ENCODE measurements around the gene OR6V1. TPM values are rescaled to one million over a fixed set of nuclear protein-coding genes. Genes with fewer than 3 reads are reported as not detected.

Gene OR6V1
- total RNA-seq, 3 donors from 2014 or later (not counting 1 experiment from before 2014, with no cell fraction given): not detected

- Histone ChIP-seq H3K27me3 (ENCODE audit: control insufficient read depth, insufficient read depth, low read length) (no peaks in the 10 kb centered on the region), H3K9me3 (ENCODE audit: control insufficient read depth, insufficient read depth, low read length) (no peaks in the 10 kb centered on the region), H3K27ac (ENCODE audit: low read length) (no peak overlapping the region), H3K36me3 (ENCODE audit: control insufficient read depth, insufficient read depth, low read length) (no peaks in the 10 kb centered on the region), H3K4me3 (ENCODE audit: low read length) (no peak overlapping the region), H3K4me1 (ENCODE audit: control insufficient read depth, insufficient read depth, low read length) (no peaks in the 10 kb centered on the region)
- Mint-ChIP-seq H3K9me3 (no peaks in the 10 kb centered on the region), H3K4me1 (no peaks in the 10 kb centered on the region), H3K4me3 (no peak overlapping the region), H3K27me3 (ENCODE audit: low read depth in 2 of 2) (peaks cover 7 to 16% of the 10 kb centered on the region in 2 donors), H3K27ac (no peak overlapping the region), H3K36me3 (no peaks in the 10 kb centered on the region)
- no peak for TF ChIP-seq CTCF (IDR thresholded peaks at IDR 0.05)
- DNase-seq (no peak), ATAC-seq (no peak)
- 22% methylated on average over 3 of the region's 4 CpGs for WGBS (ENCODE audit: insufficient coverage)
- intact Hi-C loops (cut with micrococcal nuclease): no loop called here
Measured at GRCh38 chr7:143049362-143049761, 2.8 kb upstream of the OR6V1 start.

- no peaks in the 10 kb centered on the region for H3K9me3 Mint-ChIP-seq
- Histone ChIP-seq H3K4me3 (ENCODE audit: low read length) (no peak overlapping the region), H3K27me3 (ENCODE audit: control insufficient read depth, insufficient read depth, low read length) (no peaks in the 10 kb centered on the region), H3K27ac (ENCODE audit: low read length) (no peak overlapping the region), H3K36me3 (ENCODE audit: control insufficient read depth, insufficient read depth, low read length) (no peaks in the 10 kb centered on the region), H3K9me3 (ENCODE audit: control insufficient read depth, insufficient read depth, low read length) (no peaks in the 10 kb centered on the region), H3K4me1 (ENCODE audit: control insufficient read depth, insufficient read depth, low read length) (no peaks in the 10 kb centered on the region)
- H3K4me3 Mint-ChIP-seq: no peak overlapping the region
- 80% methylated on average over 8 of the region's 9 CpGs for WGBS (ENCODE audit: insufficient coverage)
- H3K27ac Mint-ChIP-seq: no peak overlapping the region
- no peak for TF ChIP-seq CTCF (IDR thresholded peaks at IDR 0.05)
- peaks cover 4 to 14% of the 10 kb centered on the region in 2 donors for H3K27me3 Mint-ChIP-seq (ENCODE audit: low read depth in 2 of 2)
- ATAC-seq (no peak), DNase-seq (no peak)
- intact Hi-C loops (cut with micrococcal nuclease): no loop called here
- H3K4me1 Mint-ChIP-seq: no peaks in the 10 kb centered on the region
- H3K36me3 Mint-ChIP-seq: no peaks in the 10 kb centered on the region
Measured at GRCh38 chr7:143050931-143051330, 1.2 kb upstream of the OR6V1 start.

GRCh38 chr7:143054621-143055020 is 2.5 kb downstream of the OR6V1 start:
- 82% methylated on average over 2 of the region's 3 CpGs for WGBS (ENCODE audit: insufficient coverage)
- Histone ChIP-seq H3K36me3 (ENCODE audit: control insufficient read depth, insufficient read depth, low read length) (no peaks in the 10 kb centered on the region), H3K4me3 (ENCODE audit: low read length) (no peak overlapping the region), H3K27me3 (ENCODE audit: control insufficient read depth, insufficient read depth, low read length) (no peaks in the 10 kb centered on the region), H3K4me1 (ENCODE audit: control insufficient read depth, insufficient read depth, low read length) (no peaks in the 10 kb centered on the region), H3K27ac (ENCODE audit: low read length) (no peak overlapping the region), H3K9me3 (ENCODE audit: control insufficient read depth, insufficient read depth, low read length) (no peaks in the 10 kb centered on the region)
- Mint-ChIP-seq H3K4me1 (no peaks in the 10 kb centered on the region), H3K27ac (no peak overlapping the region), H3K27me3 (ENCODE audit: low read depth in 2 of 2) (peaks cover 7 to 14% of the 10 kb centered on the region in 2 donors), H3K4me3 (no peak overlapping the region), H3K9me3 (no peaks in the 10 kb centered on the region), H3K36me3 (no peaks in the 10 kb centered on the region)
- intact Hi-C loops (cut with micrococcal nuclease): no loop called here
- ATAC-seq: no peak
- DNase-seq: no peak
- no peak for TF ChIP-seq CTCF (IDR thresholded peaks at IDR 0.05)

- no peak for DNase-seq
- intact Hi-C loops (cut with micrococcal nuclease): no loop called here
- no peaks in the 10 kb centered on the region for H3K36me3 Mint-ChIP-seq
- H3K27ac Mint-ChIP-seq: no peak overlapping the region
- Histone ChIP-seq H3K4me1 (ENCODE audit: control insufficient read depth, insufficient read depth, low read length) (no peaks in the 10 kb centered on the region), H3K9me3 (ENCODE audit: control insufficient read depth, insufficient read depth, low read length) (no peaks in the 10 kb centered on the region), H3K27me3 (ENCODE audit: control insufficient read depth, insufficient read depth, low read length) (no peaks in the 10 kb centered on the region), H3K4me3 (ENCODE audit: low read length) (no peak overlapping the region), H3K36me3 (ENCODE audit: control insufficient read depth, insufficient read depth, low read length) (no peaks in the 10 kb centered on the region), H3K27ac (ENCODE audit: low read length) (no peak overlapping the region)
- no peak overlapping the region for H3K4me3 Mint-ChIP-seq
- no peaks in the 10 kb centered on the region for H3K9me3 Mint-ChIP-seq
- TF ChIP-seq CTCF (IDR thresholded peaks at IDR 0.05): no peak
- peaks cover 7 to 14% of the 10 kb centered on the region in 2 donors for H3K27me3 Mint-ChIP-seq (ENCODE audit: low read depth in 2 of 2)
- no peaks in the 10 kb centered on the region for H3K4me1 Mint-ChIP-seq
- ATAC-seq: no peak
Measured at GRCh38 chr7:143055754-143056153, 3.6 kb downstream of the OR6V1 start.

Data from natural killer cell (primary cell).